BJ (cell line): Measurements from ENCODE around the gene PALMD. TPM values are rescaled to one million over a fixed set of nuclear protein-coding genes. Genes with fewer than 3 reads are reported as not detected.

Experiments
- CTCF ChIA-PET: fragments of 350-600 bp; formaldehyde crosslinking; extraction: SDS; loops from one replicate; lab custom pipeline; 2021; ENCODE audit warnings: antibody characterized with exemption, inconsistent platforms; lab: Yijun Ruan, JAX
- POLR2A ChIA-PET: fragments of 300-600 bp; sonication (Branson Sonifier 250); formaldehyde crosslinking; extraction: SDS; loops from one replicate; lab custom pipeline; 2021; ENCODE audit warnings: antibody characterized with exemption; lab: Charles Lee
- DNase-seq: peaks from one replicate; pipeline ENCODE4 v3.0.0-alpha.2; 2011; ENCODE audit warnings: low read depth
- H3K27me3 ChIP-seq: 2 replicates; pipeline ENCODE4 v1.6.0; 2011; ENCODE audit warnings: low read length; ENCODE audit not compliant: control insufficient read depth, insufficient read depth
- H3K36me3 ChIP-seq: 2 replicates; pipeline ENCODE4 v1.5.1; 2011; ENCODE audit warnings: low read length; ENCODE audit not compliant: control insufficient read depth, insufficient read depth
- H3K4me3 ChIP-seq: 2 replicates; pipeline ENCODE4 v1.5.1; 2011; ENCODE audit warnings: low read depth, mild to moderate bottlenecking, control low read depth, low read length
- polyA plus RNA-seq: library from polyadenylated mRNA; depleted of rRNA; stranded (reverse); fragments of >200 nt; gene quantifications from 2 replicates; pipeline ENCODE4 v1.2.3, GENCODE V29; 2011
- TF ChIP-seq, protein P1 (sequence below): IDR thresholded peaks from 2 replicates; pipeline ENCODE4 v1.5.1; 2011; ENCODE audit warnings: low read depth, mild to moderate bottlenecking, control low read depth, inconsistent platforms, low read length, moderate library complexity; ENCODE audit not compliant: insufficient read depth

PALMD gene
- polyA plus RNA-seq, 1 experiment, result 0.06 TPM

DNA sequence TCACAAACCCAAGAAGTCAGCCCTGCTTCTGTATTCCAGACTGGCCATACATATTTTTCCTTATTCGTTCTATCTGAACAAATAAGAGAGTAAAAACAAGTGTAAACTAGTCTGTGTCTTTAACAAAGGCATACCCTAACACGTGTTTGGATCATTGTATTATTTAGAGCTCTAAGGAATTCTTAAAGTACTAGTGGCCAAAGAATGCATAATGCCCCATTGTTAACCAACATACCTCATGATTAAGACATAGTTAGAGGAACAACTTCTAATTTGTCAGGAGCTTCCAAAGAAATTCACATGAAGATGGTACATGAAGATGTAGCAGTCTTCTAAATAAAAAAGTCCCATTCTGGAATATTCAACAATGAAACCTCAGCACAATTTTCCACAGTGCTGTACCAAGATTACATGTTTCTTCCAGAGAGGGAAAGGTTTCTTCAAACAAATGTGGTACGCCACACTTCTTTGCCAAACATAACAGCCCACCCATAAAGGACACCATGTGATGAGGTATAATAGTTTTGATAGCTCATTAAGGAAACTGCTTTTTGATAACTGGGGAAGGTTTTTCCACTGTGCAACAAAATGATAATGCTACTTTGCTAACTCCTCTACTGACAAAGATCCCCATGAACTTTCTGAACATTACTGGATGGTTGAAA, 5.0 kb downstream of the PALMD start:
- CTCF ChIA-PET, result interaction anchor here (0.6 to 1.0 kb wide), 3 partner anchors 10 to 260 kb away, joined by 3 read pairs; no protein-coding TSS in a partner anchor
- POLR2A ChIA-PET, result no interaction called here
- Histone ChIP-seq H3K27me3 (no peaks in the 10 kb centered on the region), H3K4me3 (no peak overlapping the region), H3K36me3 (no peaks in the 10 kb centered on the region)
- TF ChIP-seq, protein P1, sequence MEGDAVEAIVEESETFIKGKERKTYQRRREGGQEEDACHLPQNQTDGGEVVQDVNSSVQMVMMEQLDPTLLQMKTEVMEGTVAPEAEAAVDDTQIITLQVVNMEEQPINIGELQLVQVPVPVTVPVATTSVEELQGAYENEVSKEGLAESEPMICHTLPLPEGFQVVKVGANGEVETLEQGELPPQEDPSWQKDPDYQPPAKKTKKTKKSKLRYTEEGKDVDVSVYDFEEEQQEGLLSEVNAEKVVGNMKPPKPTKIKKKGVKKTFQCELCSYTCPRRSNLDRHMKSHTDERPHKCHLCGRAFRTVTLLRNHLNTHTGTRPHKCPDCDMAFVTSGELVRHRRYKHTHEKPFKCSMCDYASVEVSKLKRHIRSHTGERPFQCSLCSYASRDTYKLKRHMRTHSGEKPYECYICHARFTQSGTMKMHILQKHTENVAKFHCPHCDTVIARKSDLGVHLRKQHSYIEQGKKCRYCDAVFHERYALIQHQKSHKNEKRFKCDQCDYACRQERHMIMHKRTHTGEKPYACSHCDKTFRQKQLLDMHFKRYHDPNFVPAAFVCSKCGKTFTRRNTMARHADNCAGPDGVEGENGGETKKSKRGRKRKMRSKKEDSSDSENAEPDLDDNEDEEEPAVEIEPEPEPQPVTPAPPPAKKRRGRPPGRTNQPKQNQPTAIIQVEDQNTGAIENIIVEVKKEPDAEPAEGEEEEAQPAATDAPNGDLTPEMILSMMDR, result no peak
- DNase-seq, result no peak

DNA sequence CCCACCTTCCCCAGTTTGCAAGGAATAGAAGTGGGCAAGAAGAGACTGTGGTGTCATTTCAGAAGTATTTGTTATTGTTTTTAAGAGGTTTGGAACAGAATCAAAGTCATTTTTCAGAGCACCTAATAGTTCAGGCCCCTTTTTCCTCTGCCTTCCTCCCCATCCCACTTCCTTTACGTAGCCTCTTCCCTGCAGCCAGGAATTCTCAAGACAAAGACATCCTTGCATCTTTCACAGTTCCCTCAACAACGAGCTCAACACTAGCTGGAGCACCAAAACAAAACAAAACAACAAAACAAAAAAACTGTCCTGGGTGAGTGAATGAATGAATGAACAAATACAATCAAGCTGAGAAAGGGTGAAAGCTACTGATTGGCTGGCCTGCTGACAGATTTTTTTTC, 7.0 kb downstream of the PALMD start:
- TF ChIP-seq, protein P1, result no peak
- ChIA-PET POLR2A (no interaction called here), CTCF (no interaction called here)
- Histone ChIP-seq H3K27me3 (no peaks in the 10 kb centered on the region), H3K4me3 (no peak overlapping the region), H3K36me3 (no peaks in the 10 kb centered on the region)
- DNase-seq, result no peak

DNA sequence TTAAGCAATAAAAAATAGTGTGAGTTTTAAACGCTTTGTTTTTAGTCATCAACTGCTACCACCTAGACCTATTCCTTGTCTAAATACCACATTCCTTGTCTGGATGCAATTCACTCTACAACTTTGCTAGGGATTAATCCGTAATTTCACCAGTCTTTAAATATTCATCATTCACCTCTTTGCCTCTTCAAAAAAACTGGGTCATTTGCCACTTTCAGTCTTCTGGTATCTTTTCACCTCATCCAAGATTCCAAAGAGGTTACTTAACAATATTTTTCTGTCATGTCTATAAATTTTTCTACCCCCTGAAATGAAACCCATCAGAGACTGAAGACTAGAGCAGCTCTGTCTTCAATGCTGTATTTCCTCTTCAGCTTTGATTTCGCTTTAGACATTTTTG, 9.5 kb downstream of the PALMD start:
- Histone ChIP-seq H3K36me3 (no peaks in the 10 kb centered on the region), H3K4me3 (no peak overlapping the region), H3K27me3 (no peaks in the 10 kb centered on the region; the same call in 1 of the 2 replicates)
- TF ChIP-seq, protein P1, result no peak
- CTCF ChIA-PET, result no interaction called here
- no peak for DNase-seq
- POLR2A ChIA-PET, result no interaction called here

- no peaks in the 10 kb centered on the region; the same call in 1 of the 2 replicates for H3K27me3 ChIP-seq
- ChIA-PET CTCF (no interaction called here), POLR2A (no interaction called here)
- H3K36me3 ChIP-seq, result no peaks in the 10 kb centered on the region
- no peak overlapping the region for H3K4me3 ChIP-seq
- TF ChIP-seq, protein P1, result no peak
- DNase-seq, result no peak
Measured at GRCh38 chr1:99656701-99657100, 10.8 kb downstream of the PALMD start.

DNA sequence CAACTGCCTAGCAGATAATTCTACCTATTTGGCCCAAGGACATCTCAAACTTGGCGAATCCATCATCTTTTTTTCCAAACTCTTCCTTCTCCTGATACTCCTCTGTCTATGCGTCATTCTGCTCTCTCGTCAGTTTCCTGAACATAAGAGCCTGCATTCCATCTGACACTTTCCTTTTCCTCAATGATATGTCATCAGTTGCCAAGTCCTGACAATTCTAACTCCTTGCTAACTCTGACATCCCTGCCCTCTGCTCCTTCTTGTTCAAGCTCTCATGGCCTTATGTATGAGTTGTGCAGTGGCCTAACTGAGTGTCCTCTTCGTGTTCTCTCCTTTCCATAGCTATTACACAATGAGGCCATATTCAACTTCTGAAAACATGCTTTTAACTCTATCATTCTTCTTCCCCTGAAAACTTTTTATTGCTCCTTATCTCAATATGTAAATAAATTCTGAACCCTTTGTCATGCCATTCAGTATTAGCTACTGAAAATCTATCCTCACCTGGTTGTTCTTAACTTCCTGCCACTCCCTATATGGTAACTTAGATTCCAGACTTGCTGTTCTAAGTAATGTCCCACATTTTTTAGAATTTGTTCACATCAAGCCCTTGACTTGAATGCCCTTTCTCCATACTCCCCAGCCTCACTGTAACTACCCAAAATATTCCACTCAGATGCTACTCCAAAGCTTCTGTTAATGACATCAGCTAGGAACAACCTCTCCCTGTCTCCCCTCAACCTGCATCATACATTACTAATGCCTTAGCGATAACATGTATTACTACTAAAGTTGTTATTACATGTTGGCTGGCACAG, 11.5 kb downstream of the PALMD start:
- no peaks in the 10 kb centered on the region; the same call in 1 of the 2 replicates for H3K27me3 ChIP-seq
- H3K4me3 ChIP-seq, result no peak overlapping the region
- TF ChIP-seq, protein P1, result no peak
- DNase-seq, result no peak
- ChIA-PET CTCF (no interaction called here), POLR2A (no interaction called here)
- H3K36me3 ChIP-seq, result no peaks in the 10 kb centered on the region
